ENCODE results near the gene HOXD11.
A peak's percentile ranks its signal among the peaks of the same experiment; 100 is the strongest.

HOXD11 gene

GRCh38 chr2:176094349-176094748, 12.7 kb upstream of the HOXD11 start:
- peak; percentile 14 to 16 for DNase-seq

- peak in 1 of 2 experiments; percentile 7 for DNase-seq
Observed at GRCh38 chr2:176095421-176095820, 11.7 kb upstream of the HOXD11 start.

GRCh38 chr2:176096243-176096985, 10.7 kb upstream of the HOXD11 start:
- DNase-seq: peak; percentile 13 to 15

- peak; percentile 76 to 77 for DNase-seq
Observed at GRCh38 chr2:176096986-176097819, 9.9 kb upstream of the HOXD11 start.

- DNase-seq: no peak
Observed at GRCh38 chr2:176097820-176098365, 9.2 kb upstream of the HOXD11 start.

- DNase-seq: peak; percentile 25 to 26
Observed at GRCh38 chr2:176098366-176099158, 8.5 kb upstream of the HOXD11 start.

- DNase-seq: peak in 1 of 2 experiments; percentile 26
Observed at GRCh38 chr2:176099159-176099727, 7.8 kb upstream of the HOXD11 start.

- peak in 1 of 2 experiments; percentile 23 for DNase-seq
Observed at GRCh38 chr2:176099728-176100546, 7.1 kb upstream of the HOXD11 start, which contains the start of gene HOXD12. Gene HOXD12 (plus strand): TSS chr2:176099795. CDS start chr2:176099802, 7 bp downstream.

GRCh38 chr2:176100547-176101140, 6.4 kb upstream of the HOXD11 start:
- DNase-seq: peak; percentile 16 to 17

- peak in 1 of 2 experiments; percentile 10 for DNase-seq
Observed at GRCh38 chr2:176101216-176101830, 5.8 kb upstream of the HOXD11 start.

GRCh38 chr2:176101842-176102241, 5.2 kb upstream of the HOXD11 start:
- DNase-seq: peak in 1 of 2 experiments; percentile 13

GRCh38 chr2:176102309-176102866, 4.7 kb upstream of the HOXD11 start:
- DNase-seq: no peak

GRCh38 chr2:176103194-176103593, 3.9 kb upstream of the HOXD11 start:
- DNase-seq: peak in 1 of 2 experiments; percentile 10

- peak in 1 of 2 experiments; percentile 13 for DNase-seq
Observed at GRCh38 chr2:176103742-176104315, 3.3 kb upstream of the HOXD11 start.

GRCh38 chr2:176104316-176105077, 2.6 kb upstream of the HOXD11 start:
- DNase-seq: peak in 1 of 2 experiments; percentile 20

- DNase-seq: peak in 1 of 2 experiments; percentile 14
Observed at GRCh38 chr2:176105078-176105729, 1.9 kb upstream of the HOXD11 start.

GRCh38 chr2:176105730-176106580, 1.1 kb upstream of the HOXD11 start:
- peak in 1 of 2 experiments; percentile 18 for DNase-seq
